ENCODE data around the gene NXPH1. TPM values are rescaled to one million over a fixed set of nuclear protein-coding genes. Genes with fewer than 3 reads are reported as not detected.

Gene NXPH1
- polyA plus RNA-seq, 2 donors = 0.02 TPM; not detected in 1

- Histone ChIP-seq H3K4me1 (ENCODE audit: control insufficient read depth in 2 of 2, insufficient read depth in 2 of 2, low read length in 1 of 2) (no peaks in the 10 kb centered on the region), H3K36me3 (ENCODE audit: control insufficient read depth in 2 of 2, insufficient read depth in 2 of 2, low read length in 1 of 2) (no peaks in the 10 kb centered on the region), H3K27me3 (ENCODE audit: control insufficient read depth in 1 of 2, insufficient read depth in 2 of 2, low read length in 2 of 2) (no peaks in the 10 kb centered on the region), H3K4me3 (ENCODE audit: low read depth in 1 of 2, low read length in 2 of 2) (no peak overlapping the region), H3K27ac (ENCODE audit: low read depth in 2 of 2, low read length in 1 of 2) (no peak overlapping the region), H3K9me3 (ENCODE audit: control insufficient read depth in 2 of 2, insufficient read depth in 1 of 2, low read depth in 1 of 2, low read length in 1 of 2) (peaks cover 3 to 5% of the 10 kb centered on the region in 2 donors)
- 56 to 59% methylated on average over 2 of the region's 2 CpGs for WGBS, 2 donors
Observed at GRCh38 chr7:8528311-8528710, 94.9 kb downstream of the NXPH1 start.

GRCh38 chr7:8531991-8532515 lies 98.6 kb downstream of the NXPH1 start:
- no peaks in the 10 kb centered on the region for H3K36me3 ChIP-seq (ENCODE audit: control insufficient read depth in 2 of 2, insufficient read depth in 2 of 2, low read length in 1 of 2)
- H3K4me3 ChIP-seq (ENCODE audit: low read depth in 1 of 2, low read length in 2 of 2) = no peak overlapping the region
- 91% methylated on average over 2 of the region's 2 CpGs for WGBS, 2 donors
- peaks cover 0 to 1% of the 10 kb centered on the region in 2 donors for H3K9me3 ChIP-seq (ENCODE audit: control insufficient read depth in 2 of 2, insufficient read depth in 1 of 2, low read depth in 1 of 2, low read length in 1 of 2)
- no peaks in the 10 kb centered on the region for H3K4me1 ChIP-seq (ENCODE audit: control insufficient read depth in 2 of 2, insufficient read depth in 2 of 2, low read length in 1 of 2)
- H3K27me3 ChIP-seq (ENCODE audit: control insufficient read depth in 1 of 2, insufficient read depth in 2 of 2, low read length in 2 of 2) = no peaks in the 10 kb centered on the region
- no peak overlapping the region for H3K27ac ChIP-seq (ENCODE audit: low read depth in 2 of 2, low read length in 1 of 2)

- Histone ChIP-seq H3K27ac (ENCODE audit: low read depth in 2 of 2, low read length in 1 of 2) (no peak overlapping the region), H3K4me1 (ENCODE audit: control insufficient read depth in 2 of 2, insufficient read depth in 2 of 2, low read length in 1 of 2) (no peaks in the 10 kb centered on the region), H3K9me3 (ENCODE audit: control insufficient read depth in 2 of 2, insufficient read depth in 1 of 2, low read depth in 1 of 2, low read length in 1 of 2) (no peaks in the 10 kb centered on the region), H3K27me3 (ENCODE audit: control insufficient read depth in 1 of 2, insufficient read depth in 2 of 2, low read length in 2 of 2) (no peaks in the 10 kb centered on the region), H3K4me3 (ENCODE audit: low read depth in 1 of 2, low read length in 2 of 2) (no peak overlapping the region), H3K36me3 (ENCODE audit: control insufficient read depth in 2 of 2, insufficient read depth in 2 of 2, low read length in 1 of 2) (no peaks in the 10 kb centered on the region)
- WGBS, 2 donors = 81 to 83% methylated on average over 3 of the region's 3 CpGs
Observed at GRCh38 chr7:8536431-8536830, 103.0 kb downstream of the NXPH1 start.

- Histone ChIP-seq H3K27me3 (ENCODE audit: control insufficient read depth in 1 of 2, insufficient read depth in 2 of 2, low read length in 2 of 2) (no peaks in the 10 kb centered on the region), H3K9me3 (ENCODE audit: control insufficient read depth in 2 of 2, insufficient read depth in 1 of 2, low read depth in 1 of 2, low read length in 1 of 2) (no peaks in the 10 kb centered on the region), H3K4me1 (ENCODE audit: control insufficient read depth in 2 of 2, insufficient read depth in 2 of 2, low read length in 1 of 2) (no peaks in the 10 kb centered on the region), H3K27ac (ENCODE audit: low read depth in 2 of 2, low read length in 1 of 2) (no peak overlapping the region), H3K36me3 (ENCODE audit: control insufficient read depth in 2 of 2, insufficient read depth in 2 of 2, low read length in 1 of 2) (no peaks in the 10 kb centered on the region), H3K4me3 (ENCODE audit: low read depth in 1 of 2, low read length in 2 of 2) (no peak overlapping the region)
- WGBS, 2 donors = 72 to 73% methylated on average over 3 of the region's 3 CpGs
Observed at GRCh38 chr7:8549046-8549445, 115.6 kb downstream of the NXPH1 start.

- Histone ChIP-seq H3K36me3 (ENCODE audit: control insufficient read depth in 2 of 2, insufficient read depth in 2 of 2, low read length in 1 of 2) (no peaks in the 10 kb centered on the region), H3K27ac (ENCODE audit: low read depth in 2 of 2, low read length in 1 of 2) (no peak overlapping the region), H3K4me1 (ENCODE audit: control insufficient read depth in 2 of 2, insufficient read depth in 2 of 2, low read length in 1 of 2) (no peaks in the 10 kb centered on the region), H3K4me3 (ENCODE audit: low read depth in 1 of 2, low read length in 2 of 2) (no peak overlapping the region), H3K27me3 (ENCODE audit: control insufficient read depth in 1 of 2, insufficient read depth in 2 of 2, low read length in 2 of 2) (no peaks in the 10 kb centered on the region), H3K9me3 (ENCODE audit: control insufficient read depth in 2 of 2, insufficient read depth in 1 of 2, low read depth in 1 of 2, low read length in 1 of 2) (no peaks in the 10 kb centered on the region)
- WGBS, 2 donors = 50 to 58% methylated on average over 2 of the region's 2 CpGs
Observed at GRCh38 chr7:8560501-8560900, 127.1 kb downstream of the NXPH1 start.

- Histone ChIP-seq H3K9me3 (ENCODE audit: control insufficient read depth in 2 of 2, insufficient read depth in 1 of 2, low read depth in 1 of 2, low read length in 1 of 2) (no peaks in the 10 kb centered on the region), H3K27me3 (ENCODE audit: control insufficient read depth in 1 of 2, insufficient read depth in 2 of 2, low read length in 2 of 2) (no peaks in the 10 kb centered on the region), H3K4me3 (ENCODE audit: low read depth in 1 of 2, low read length in 2 of 2) (no peak overlapping the region), H3K36me3 (ENCODE audit: control insufficient read depth in 2 of 2, insufficient read depth in 2 of 2, low read length in 1 of 2) (no peaks in the 10 kb centered on the region), H3K4me1 (ENCODE audit: control insufficient read depth in 2 of 2, insufficient read depth in 2 of 2, low read length in 1 of 2) (no peaks in the 10 kb centered on the region), H3K27ac (ENCODE audit: low read depth in 2 of 2, low read length in 1 of 2) (no peak overlapping the region)
- 45 to 57% methylated on average over 3 of the region's 3 CpGs for WGBS, 2 donors
Observed at GRCh38 chr7:8561449-8561848, 128.0 kb downstream of the NXPH1 start.

GRCh38 chr7:8564281-8564680 lies 130.9 kb downstream of the NXPH1 start:
- Histone ChIP-seq H3K4me3 (ENCODE audit: low read depth in 1 of 2, low read length in 2 of 2) (no peak overlapping the region), H3K4me1 (ENCODE audit: control insufficient read depth in 2 of 2, insufficient read depth in 2 of 2, low read length in 1 of 2) (no peaks in the 10 kb centered on the region), H3K9me3 (ENCODE audit: control insufficient read depth in 2 of 2, insufficient read depth in 1 of 2, low read depth in 1 of 2, low read length in 1 of 2) (no peaks in the 10 kb centered on the region), H3K27me3 (ENCODE audit: control insufficient read depth in 1 of 2, insufficient read depth in 2 of 2, low read length in 2 of 2) (no peaks in the 10 kb centered on the region), H3K36me3 (ENCODE audit: control insufficient read depth in 2 of 2, insufficient read depth in 2 of 2, low read length in 1 of 2) (no peaks in the 10 kb centered on the region), H3K27ac (ENCODE audit: low read depth in 2 of 2, low read length in 1 of 2) (no peak overlapping the region)
- 76% methylated on average over 3 of the region's 3 CpGs for WGBS, 2 donors

GRCh38 chr7:8566016-8566415 lies 132.6 kb downstream of the NXPH1 start:
- Histone ChIP-seq H3K36me3 (ENCODE audit: control insufficient read depth in 2 of 2, insufficient read depth in 2 of 2, low read length in 1 of 2) (no peaks in the 10 kb centered on the region), H3K4me3 (ENCODE audit: low read depth in 1 of 2, low read length in 2 of 2) (no peak overlapping the region), H3K27ac (ENCODE audit: low read depth in 2 of 2, low read length in 1 of 2) (no peak overlapping the region), H3K4me1 (ENCODE audit: control insufficient read depth in 2 of 2, insufficient read depth in 2 of 2, low read length in 1 of 2) (no peaks in the 10 kb centered on the region), H3K9me3 (ENCODE audit: control insufficient read depth in 2 of 2, insufficient read depth in 1 of 2, low read depth in 1 of 2, low read length in 1 of 2) (no peaks in the 10 kb centered on the region), H3K27me3 (ENCODE audit: control insufficient read depth in 1 of 2, insufficient read depth in 2 of 2, low read length in 2 of 2) (no peaks in the 10 kb centered on the region)
- WGBS, 2 donors = 49 to 60% methylated on average over 2 of the region's 2 CpGs

- Histone ChIP-seq H3K27me3 (ENCODE audit: control insufficient read depth in 1 of 2, insufficient read depth in 2 of 2, low read length in 2 of 2) (no peaks in the 10 kb centered on the region), H3K9me3 (ENCODE audit: control insufficient read depth in 2 of 2, insufficient read depth in 1 of 2, low read depth in 1 of 2, low read length in 1 of 2) (no peaks in the 10 kb centered on the region), H3K4me1 (ENCODE audit: control insufficient read depth in 2 of 2, insufficient read depth in 2 of 2, low read length in 1 of 2) (no peaks in the 10 kb centered on the region), H3K27ac (ENCODE audit: low read depth in 2 of 2, low read length in 1 of 2) (no peak overlapping the region), H3K4me3 (ENCODE audit: low read depth in 1 of 2, low read length in 2 of 2) (no peak overlapping the region), H3K36me3 (ENCODE audit: control insufficient read depth in 2 of 2, insufficient read depth in 2 of 2, low read length in 1 of 2) (no peaks in the 10 kb centered on the region)
- WGBS, 2 donors = 76 to 78% methylated on average over 4 of the region's 4 CpGs
Observed at GRCh38 chr7:8567626-8568025, 134.2 kb downstream of the NXPH1 start.

GRCh38 chr7:8579661-8580194 lies 146.3 kb downstream of the NXPH1 start:
- Histone ChIP-seq H3K4me1 (ENCODE audit: control insufficient read depth in 2 of 2, insufficient read depth in 2 of 2, low read length in 1 of 2) (no peaks in the 10 kb centered on the region), H3K4me3 (ENCODE audit: low read depth in 1 of 2, low read length in 2 of 2) (no peak overlapping the region), H3K9me3 (ENCODE audit: control insufficient read depth in 2 of 2, insufficient read depth in 1 of 2, low read depth in 1 of 2, low read length in 1 of 2) (peaks cover 0 to 3% of the 10 kb centered on the region in 2 donors), H3K36me3 (ENCODE audit: control insufficient read depth in 2 of 2, insufficient read depth in 2 of 2, low read length in 1 of 2) (no peaks in the 10 kb centered on the region), H3K27ac (ENCODE audit: low read depth in 2 of 2, low read length in 1 of 2) (no peak overlapping the region), H3K27me3 (ENCODE audit: control insufficient read depth in 1 of 2, insufficient read depth in 2 of 2, low read length in 2 of 2) (no peaks in the 10 kb centered on the region)
- WGBS, 2 donors = 79 to 86% methylated on average over 6 of the region's 6 CpGs

All from esophagus (tissue), 2 donors.